ENCODE data around the gene AVPR2. TPM values are rescaled to one million over a fixed set of nuclear protein-coding genes. Genes with fewer than 3 reads are reported as not detected.

The AVPR2 gene
- polyA plus RNA-seq, 1 donor from 2014 or later = not detected

DNA sequence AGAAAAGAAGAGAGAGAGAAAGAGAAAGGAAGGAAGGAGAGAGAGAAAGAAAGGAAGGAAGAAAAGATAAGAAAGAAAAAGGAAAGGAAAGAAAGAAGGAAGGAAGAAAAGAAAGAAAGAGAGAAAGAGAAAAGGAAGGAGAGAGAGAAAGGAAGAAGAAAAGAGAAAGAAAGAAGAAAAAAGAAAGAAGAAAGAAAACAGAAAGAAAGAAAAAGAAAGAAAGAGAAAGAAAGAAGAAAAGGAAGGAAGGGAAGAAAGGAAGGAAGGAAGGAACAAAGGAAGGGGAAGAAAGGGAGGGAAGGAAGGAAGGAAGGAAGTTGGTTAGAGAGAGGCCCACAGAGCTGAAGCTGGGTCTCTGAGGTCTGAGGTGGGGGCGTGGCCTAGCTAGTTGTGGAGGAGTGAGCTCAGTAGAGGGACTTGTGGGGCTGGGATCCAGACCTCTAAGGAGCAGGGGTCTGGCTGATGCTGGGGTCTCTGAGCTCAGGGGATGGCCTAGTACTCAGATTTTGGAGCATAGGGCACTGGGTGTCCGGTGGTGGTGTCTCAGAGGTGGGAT lies 47.0 kb upstream of the AVPR2 start:
- Histone ChIP-seq H3K4me2 (ENCODE audit: low read length) (no peak overlapping the region), H3K9ac (ENCODE audit: low read length) (no peak overlapping the region), H3K9me3 (ENCODE audit: low read length) (no peaks in the 10 kb centered on the region), H3K27ac (ENCODE audit: low read length) (no peak overlapping the region), H3K27me3 (ENCODE audit: insufficient read depth, low read depth, low read length) (no peaks in the 10 kb centered on the region), H3K36me3 (ENCODE audit: insufficient read depth, low read length) (no peaks in the 10 kb centered on the region), H3F3A (ENCODE audit: insufficient read depth, low read length, poor library complexity, severe bottlenecking) (no peaks in the 10 kb centered on the region), H4K20me1 (ENCODE audit: insufficient read depth) (no peaks in the 10 kb centered on the region), H3K79me2 (replicated peaks; ENCODE audit: insufficient read depth, low read length) (no peaks in the 10 kb centered on the region), H3K4me3 (ENCODE audit: low read length) (no peak overlapping the region), H3K9me2 (ENCODE audit: insufficient read depth, low read length) (no peaks in the 10 kb centered on the region), H2AFZ (ENCODE audit: low read depth, low read length) (no peak overlapping the region)
- no peak for TF ChIP-seq RAD21 (conservative IDR thresholded peaks at IDR 0.05)

DNA sequence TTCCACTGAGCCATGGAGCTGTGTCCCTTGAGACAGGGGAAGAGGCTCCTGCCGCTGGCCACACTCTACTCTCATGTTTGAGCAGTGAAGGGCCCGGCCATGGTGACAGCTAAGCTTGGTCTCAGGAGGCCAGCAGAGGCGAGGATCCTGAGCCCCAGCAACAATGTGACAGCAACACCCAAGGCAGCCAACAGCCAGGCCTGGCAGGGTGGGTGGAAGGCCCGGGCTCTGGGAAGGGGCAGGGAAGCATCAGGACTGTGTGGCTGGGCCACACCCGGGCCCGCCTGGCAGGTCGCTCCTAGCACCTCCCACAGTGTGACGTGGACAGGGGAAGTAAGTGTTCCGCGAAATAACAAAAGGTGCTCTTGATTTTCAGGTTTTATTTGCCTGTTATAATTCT lies 43.3 kb upstream of the AVPR2 start:
- Histone ChIP-seq H3K9me3 (ENCODE audit: low read length) (no peaks in the 10 kb centered on the region), H3K27me3 (ENCODE audit: insufficient read depth, low read depth, low read length) (no peaks in the 10 kb centered on the region), H3K9ac (ENCODE audit: low read length) (no peak overlapping the region), H3K9me2 (ENCODE audit: insufficient read depth, low read length) (no peaks in the 10 kb centered on the region), H3K36me3 (ENCODE audit: insufficient read depth, low read length) (no peaks in the 10 kb centered on the region), H3K79me2 (replicated peaks; ENCODE audit: insufficient read depth, low read length) (no peaks in the 10 kb centered on the region), H3K4me2 (ENCODE audit: low read length) (no peak overlapping the region), H3F3A (ENCODE audit: insufficient read depth, low read length, poor library complexity, severe bottlenecking) (no peaks in the 10 kb centered on the region), H3K4me3 (ENCODE audit: low read length) (no peak overlapping the region), H2AFZ (ENCODE audit: low read depth, low read length) (no peak overlapping the region), H4K20me1 (ENCODE audit: insufficient read depth) (no peaks in the 10 kb centered on the region), H3K27ac (ENCODE audit: low read length) (no peak overlapping the region)
- TF ChIP-seq SMC3 (conservative IDR thresholded peaks at IDR 0.05; ENCODE audit: poor library complexity) (no peak), TAF1 (IDR thresholded peaks at IDR 0.05; ENCODE audit: low read depth) (no peak), EP300 (conservative IDR thresholded peaks at IDR 0.05; ENCODE audit: poor library complexity, severe bottlenecking) (no peak), POLR2AphosphoS5 (IDR thresholded peaks at IDR 0.05) (no peak), MXI1 (conservative IDR thresholded peaks at IDR 0.05; ENCODE audit: poor library complexity, severe bottlenecking) (no peak), EZH2 (IDR thresholded peaks at IDR 0.05; ENCODE audit: borderline replicate concordance, insufficient read depth, low read length, poor library complexity, severe bottlenecking) (no peak), RAD21 (conservative IDR thresholded peaks at IDR 0.05) (no peak)
- TF ChIP-seq, protein P1, sequence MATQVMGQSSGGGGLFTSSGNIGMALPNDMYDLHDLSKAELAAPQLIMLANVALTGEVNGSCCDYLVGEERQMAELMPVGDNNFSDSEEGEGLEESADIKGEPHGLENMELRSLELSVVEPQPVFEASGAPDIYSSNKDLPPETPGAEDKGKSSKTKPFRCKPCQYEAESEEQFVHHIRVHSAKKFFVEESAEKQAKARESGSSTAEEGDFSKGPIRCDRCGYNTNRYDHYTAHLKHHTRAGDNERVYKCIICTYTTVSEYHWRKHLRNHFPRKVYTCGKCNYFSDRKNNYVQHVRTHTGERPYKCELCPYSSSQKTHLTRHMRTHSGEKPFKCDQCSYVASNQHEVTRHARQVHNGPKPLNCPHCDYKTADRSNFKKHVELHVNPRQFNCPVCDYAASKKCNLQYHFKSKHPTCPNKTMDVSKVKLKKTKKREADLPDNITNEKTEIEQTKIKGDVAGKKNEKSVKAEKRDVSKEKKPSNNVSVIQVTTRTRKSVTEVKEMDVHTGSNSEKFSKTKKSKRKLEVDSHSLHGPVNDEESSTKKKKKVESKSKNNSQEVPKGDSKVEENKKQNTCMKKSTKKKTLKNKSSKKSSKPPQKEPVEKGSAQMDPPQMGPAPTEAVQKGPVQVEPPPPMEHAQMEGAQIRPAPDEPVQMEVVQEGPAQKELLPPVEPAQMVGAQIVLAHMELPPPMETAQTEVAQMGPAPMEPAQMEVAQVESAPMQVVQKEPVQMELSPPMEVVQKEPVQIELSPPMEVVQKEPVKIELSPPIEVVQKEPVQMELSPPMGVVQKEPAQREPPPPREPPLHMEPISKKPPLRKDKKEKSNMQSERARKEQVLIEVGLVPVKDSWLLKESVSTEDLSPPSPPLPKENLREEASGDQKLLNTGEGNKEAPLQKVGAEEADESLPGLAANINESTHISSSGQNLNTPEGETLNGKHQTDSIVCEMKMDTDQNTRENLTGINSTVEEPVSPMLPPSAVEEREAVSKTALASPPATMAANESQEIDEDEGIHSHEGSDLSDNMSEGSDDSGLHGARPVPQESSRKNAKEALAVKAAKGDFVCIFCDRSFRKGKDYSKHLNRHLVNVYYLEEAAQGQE (IDR thresholded peaks at IDR 0.05; ENCODE audit: borderline replicate concordance) = no peak
- TF ChIP-seq, protein P2, sequence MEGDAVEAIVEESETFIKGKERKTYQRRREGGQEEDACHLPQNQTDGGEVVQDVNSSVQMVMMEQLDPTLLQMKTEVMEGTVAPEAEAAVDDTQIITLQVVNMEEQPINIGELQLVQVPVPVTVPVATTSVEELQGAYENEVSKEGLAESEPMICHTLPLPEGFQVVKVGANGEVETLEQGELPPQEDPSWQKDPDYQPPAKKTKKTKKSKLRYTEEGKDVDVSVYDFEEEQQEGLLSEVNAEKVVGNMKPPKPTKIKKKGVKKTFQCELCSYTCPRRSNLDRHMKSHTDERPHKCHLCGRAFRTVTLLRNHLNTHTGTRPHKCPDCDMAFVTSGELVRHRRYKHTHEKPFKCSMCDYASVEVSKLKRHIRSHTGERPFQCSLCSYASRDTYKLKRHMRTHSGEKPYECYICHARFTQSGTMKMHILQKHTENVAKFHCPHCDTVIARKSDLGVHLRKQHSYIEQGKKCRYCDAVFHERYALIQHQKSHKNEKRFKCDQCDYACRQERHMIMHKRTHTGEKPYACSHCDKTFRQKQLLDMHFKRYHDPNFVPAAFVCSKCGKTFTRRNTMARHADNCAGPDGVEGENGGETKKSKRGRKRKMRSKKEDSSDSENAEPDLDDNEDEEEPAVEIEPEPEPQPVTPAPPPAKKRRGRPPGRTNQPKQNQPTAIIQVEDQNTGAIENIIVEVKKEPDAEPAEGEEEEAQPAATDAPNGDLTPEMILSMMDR (IDR thresholded peaks at IDR 0.05; ENCODE audit: poor library complexity, severe bottlenecking) = no peak

Measured in neural cell (in vitro differentiated cells).